Stimulated activated CD4-positive, alpha-beta T cell treated with anti-CD3 and anti-CD28 coated beads, Interleukin-2, amount 100 ng/mL, for 48 hours (primary cell): ENCODE results near the gene CYP2W1.
A peak's percentile ranks its signal among the peaks of the same experiment; 100 is the strongest.

Experiments
- DNase-seq, 2 donors: peaks; one replicate each; pipeline ENCODE4 v3.0.0-alpha.2; 2020

CYP2W1 gene

DNA sequence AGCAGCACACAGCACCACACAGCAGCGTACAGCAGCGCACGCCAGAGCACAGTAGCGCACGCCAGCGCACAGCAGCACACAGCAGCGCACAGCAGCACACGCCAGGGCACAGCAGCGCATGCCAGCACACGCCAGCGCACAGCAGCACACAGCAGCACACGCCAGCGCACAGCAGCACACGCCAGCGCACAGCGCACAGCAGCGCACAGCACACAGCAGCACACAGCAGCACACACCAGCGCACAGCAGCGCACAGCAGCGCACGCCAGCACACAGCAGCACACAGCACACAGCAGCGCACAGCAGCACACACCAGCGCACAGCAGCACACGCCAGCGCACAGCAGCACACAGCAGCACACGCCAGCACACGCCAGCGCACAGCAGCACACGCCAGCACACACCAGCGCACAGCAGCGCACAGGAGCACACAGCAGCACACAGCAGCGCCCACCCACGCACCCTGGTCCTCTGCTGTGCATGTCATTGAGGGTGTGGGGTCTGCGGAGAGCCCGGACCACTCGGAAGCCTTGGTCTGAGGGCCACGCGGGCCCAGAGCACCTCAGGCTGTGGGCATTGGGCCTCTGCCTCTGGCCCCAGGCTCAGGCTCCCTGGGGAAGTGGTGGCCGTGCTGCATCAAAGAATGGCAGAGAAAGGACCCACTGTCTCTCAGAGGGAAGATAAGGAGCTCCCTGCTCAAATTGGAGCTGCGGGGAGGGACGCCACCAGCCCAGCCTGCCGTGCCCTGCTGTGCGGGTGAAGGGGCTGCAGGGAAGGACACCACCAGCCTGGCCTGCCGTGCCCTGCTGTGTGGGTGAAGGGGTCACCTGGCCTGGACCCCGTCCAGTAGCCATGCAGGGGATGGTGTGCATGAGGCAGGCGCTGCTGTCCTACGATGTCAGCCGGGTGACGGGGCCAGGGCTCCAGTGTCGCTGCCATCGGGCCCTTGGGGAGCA is 33.9 kb downstream of the CYP2W1 start:
- DNase-seq: no peak

DNA sequence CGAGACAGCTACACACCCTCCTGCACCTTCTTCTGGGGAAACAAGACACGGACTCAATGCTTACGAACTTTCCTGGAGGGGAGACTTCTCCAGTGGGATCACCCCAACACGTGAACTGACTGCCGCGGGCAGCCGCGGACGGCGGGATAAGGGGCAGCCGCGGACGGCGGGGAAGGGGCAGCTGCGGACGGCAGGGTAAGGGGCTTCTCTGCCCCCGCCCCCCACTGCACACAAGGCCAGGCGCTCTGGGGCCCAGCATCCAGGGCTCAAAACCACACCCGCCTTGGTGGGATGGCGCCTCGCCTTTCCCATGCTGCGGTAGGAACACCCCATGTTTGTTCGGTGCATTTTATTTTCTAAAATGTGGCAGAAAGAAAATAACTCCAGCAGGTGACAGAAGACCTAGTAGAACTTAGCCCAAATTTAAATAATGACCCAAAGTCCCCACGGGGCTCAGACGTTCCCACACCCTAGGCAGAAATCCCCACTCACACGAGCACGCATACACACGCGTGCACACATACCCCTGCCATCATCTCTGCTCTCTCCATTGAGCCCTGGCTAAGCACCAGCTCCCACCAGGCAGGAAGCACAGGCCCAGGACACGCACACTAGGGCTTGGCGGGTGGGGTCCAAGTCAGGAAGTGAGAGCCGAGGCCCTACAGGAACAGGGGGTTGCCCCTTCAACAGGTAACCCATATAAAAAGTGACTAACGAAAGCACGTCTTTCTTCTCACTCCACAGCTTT is 34.8 kb downstream of the CYP2W1 start:
- DNase-seq: no peak

DNA sequence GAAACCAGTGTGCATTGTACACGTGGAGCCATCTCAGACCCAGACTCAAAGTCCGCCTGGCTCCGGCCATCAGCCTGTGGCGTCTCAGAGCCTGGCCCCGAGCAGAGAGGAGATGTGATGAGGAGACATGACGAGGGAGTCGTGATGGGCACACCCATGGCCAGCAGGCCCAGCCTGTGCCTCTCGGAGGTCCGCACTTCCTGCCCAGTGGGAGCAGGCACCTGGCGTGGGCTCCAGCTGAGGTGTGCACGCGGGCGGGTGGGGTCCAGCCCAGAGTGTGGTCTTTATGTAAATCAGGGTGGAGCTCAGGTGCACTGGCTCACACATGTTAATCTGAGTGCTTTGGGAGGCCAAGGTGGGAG is 35.3 kb downstream of the CYP2W1 start:
- no peak for DNase-seq

DNA sequence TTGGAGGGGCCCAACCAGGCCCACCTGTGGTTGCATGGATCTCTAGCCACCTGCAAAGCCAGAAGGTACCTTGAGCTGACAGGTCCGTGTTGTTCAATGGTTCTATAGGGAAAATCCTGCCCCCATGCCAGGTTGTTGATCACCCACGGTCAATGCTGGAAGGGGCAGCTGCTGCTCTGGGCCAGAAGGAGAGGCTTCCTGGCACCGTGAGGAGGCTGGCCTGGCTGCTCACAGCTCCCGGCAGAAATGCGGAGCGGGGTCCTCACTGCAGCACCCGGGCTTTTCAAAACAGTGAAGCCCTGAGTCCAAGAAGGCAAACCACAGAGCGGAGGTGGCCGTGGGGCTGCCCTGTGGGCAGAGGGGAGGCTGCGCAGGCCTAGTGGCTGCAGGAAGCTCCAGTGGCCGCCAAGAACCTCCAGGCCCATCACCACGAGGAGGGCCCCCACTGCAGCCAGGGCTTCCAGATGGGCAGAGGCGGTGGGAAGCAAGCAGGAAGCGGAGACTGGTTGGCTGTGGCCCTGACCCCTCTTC is 36.3 kb downstream of the CYP2W1 start:
- no peak for DNase-seq

DNA sequence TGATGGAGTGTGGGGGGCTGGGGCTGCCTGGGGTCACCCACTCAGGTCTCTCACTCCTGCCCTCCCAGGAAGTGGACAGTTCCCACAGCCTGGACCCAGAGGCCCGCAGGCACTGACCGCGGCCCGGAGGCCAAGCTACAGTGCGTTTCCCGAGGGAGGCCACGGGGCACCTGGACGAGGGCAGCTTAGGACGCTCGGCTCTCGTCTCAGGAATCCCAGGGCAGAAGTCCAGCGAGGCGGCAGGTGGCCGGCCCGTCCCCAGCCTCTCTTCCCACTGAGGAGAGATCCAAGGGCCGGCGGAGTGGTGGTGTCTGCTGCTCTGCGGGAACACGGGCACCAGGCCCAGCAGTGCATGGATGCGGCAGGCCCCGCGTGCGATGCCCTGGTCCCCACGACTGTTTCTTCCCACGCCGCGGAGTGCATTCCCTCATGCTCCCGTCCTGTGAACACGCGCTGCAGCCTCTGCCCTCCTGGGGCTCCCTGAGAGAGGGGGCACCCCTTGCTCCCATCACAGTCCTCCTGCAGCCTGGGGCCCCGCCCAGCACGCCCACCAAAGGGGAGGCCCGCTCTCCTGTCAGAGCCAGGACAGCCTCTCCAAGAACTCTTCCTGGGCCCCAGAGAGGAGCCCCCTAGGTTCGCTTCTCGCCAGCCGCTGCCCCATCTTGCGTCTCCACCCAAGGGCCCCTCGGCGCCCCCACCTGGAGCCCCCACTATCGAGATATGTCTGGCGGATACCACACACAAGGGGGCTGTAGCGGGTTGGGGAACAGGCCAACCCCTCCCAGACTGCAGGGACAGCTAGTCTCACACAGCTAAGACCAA is 37.0 kb downstream of the CYP2W1 start:
- DNase-seq: no peak

DNA sequence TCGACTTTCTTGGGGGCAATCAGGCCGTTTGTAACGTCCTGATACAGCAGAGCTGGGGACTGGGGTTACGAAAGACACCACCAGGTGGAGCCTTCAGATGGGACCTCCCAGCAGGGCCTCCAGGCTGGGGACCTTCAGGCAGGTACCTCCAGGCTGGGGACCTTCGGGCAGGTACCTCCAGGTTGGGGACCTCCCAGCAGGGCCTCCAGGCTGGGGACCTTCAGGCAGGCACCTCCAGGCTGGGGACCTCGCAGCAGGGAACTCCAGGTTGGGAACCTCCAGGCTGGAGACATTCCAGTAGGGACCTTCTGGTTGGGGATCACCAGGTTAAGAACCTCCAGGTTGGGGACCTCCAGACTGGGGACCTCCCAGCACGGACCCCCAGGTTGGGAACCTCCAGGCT is 37.9 kb downstream of the CYP2W1 start:
- DNase-seq: no peak

DNA sequence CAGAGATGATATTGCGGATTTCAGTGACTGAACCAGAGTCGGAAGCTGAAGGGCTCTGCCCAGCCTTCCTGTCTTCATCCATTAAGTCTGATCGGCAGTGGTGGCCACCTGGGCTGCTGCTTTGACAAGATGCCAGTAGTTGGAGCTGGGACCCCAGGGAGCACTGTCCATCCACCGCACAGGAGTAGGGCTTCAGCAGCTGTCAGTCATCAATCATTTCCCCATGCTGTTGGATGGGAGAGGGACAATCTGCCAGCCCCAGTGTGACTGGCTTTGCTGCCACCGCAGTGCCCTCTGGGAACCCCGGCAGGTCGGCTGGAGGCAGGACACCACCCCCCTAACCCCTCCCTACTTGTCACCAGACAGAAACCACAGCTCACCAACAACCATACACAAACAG is 38.4 kb downstream of the CYP2W1 start:
- no peak for DNase-seq

DNA sequence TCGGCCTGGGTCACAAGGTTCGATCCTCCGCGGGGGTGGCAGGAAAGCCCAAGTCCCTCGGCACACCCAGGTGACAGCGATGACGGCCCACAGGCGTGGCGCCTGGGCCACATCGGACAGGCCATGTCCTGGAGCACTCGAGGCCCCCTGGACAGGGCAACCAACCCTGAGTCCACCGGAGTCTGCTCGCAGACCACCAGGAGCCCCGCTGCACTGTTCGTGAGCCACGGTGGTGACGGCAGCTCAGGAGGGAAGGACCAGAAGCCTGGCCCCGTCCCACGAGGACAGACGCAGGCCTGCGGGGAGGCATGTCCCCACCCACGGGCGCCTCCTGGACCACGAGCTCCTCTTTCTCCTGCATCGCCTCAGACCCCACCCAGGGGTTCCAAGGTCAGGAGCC is 39.0 kb downstream of the CYP2W1 start:
- DNase-seq: no peak

DNA sequence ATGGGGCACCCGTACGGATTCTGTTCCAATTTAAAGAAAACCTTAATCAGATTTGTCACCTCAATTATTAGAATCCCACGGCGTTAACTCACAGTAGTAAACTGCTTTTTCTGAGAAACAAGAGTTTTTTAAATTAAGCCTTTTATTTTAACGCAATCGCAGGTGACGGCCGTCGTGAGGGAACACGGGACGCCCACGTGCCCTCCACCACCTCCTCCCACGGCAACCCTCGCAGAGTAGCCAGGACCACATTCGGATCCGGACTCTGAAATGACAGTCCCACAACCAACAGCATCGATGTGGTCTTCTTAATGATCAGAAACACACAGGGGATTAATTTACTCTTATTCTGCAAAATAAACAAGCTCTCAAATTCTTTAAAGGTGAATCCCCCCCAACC is 39.4 kb downstream of the CYP2W1 start:
- DNase-seq: no peak

DNA sequence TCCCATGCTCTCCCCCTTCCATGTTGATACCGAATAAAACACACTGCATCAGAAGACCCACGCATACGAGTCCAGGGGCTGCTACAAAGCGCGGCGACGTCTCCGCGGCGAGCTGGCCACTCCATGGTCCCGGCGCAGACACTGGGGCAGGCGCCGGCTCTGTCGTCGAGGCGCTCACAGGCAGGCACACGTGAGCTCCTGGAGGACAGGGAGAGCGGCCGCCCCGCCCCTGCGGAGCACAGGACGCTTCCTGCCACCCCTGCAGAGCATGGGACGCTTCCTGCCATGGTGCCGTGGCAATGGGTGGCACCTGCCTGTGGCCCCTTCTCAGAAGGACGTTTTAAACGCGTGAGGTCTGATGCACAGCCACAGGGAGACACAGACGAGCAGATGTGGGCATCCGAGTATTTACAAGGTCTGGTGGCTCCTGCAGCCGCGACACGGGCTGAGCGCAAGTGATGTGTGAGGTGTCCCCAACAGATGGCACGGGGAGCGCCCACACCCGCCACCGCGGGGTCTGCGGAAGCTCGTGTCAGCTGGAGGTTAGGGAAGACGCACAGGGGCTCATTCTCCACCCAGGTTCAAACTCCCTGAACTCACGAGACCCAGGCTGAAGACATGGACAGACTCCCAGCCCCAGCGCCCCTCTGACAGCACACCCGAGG is 40.0 kb downstream of the CYP2W1 start:
- no peak for DNase-seq

DNA sequence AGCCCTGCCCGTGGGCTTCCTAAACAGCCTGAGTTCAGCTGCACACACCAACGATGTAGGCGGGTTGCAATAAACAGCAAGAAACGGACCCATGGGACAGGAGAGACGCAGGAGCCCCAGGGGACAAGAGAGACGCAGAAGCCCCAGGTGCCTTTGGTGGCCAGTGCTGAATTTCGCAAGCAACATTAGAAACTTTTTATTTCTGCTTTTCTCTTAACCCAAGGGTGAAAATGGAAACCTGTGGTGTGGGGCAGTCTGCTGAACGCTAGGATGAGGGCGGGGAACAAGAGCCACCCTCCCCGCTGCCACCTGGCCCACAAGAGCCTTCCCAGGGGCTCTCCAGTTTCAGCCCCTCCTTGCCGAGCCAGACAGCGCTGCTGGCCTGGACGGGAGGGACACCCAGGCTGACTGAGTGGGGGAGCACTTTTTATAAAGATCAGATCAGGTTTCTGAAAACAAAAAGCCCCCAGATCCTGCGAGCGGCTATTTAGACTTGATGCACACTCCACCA is 41.4 kb downstream of the CYP2W1 start:
- no peak for DNase-seq

DNA sequence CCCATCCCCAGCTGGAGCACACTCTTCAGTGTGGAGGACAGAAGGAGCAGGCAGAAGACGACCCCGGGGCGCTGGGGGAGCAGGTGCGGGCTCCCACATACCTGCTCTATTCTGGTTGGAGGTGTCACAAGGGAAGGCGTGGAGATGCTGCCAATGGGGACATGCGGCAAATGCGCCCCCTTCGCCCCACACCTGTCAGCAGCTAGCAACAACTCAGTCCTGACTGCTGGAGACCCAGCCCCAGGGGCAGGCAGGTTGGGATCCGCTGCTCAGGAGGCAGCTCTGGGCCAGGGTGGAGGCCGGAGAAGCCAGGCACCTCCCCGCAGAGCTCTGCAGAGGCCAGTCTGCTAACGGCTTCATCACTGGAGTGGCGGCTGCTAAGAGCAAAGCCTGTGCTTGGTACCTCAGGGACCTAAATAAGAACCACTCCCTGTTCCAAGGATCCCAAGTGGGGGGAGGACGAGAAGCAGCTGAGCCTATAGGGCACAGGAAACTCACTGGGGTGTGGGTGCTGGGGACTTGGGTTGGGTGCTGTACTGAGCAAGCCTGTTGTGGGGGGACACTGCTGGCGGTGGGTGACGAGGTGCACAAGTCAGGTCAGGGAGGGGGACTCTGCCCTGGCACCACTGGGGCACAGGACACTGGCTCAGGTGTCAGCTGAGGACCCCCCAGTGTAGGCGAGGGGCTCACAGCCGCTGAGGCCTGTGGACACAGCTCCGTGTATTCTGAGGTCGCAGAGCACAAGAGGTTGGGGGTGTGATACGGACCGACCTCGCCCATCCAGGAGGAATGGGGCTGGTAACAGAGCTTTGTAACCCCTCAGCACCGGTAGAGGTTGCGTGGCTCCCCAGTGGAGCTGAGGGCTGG is 42.1 kb downstream of the CYP2W1 start:
- no peak for DNase-seq

DNA sequence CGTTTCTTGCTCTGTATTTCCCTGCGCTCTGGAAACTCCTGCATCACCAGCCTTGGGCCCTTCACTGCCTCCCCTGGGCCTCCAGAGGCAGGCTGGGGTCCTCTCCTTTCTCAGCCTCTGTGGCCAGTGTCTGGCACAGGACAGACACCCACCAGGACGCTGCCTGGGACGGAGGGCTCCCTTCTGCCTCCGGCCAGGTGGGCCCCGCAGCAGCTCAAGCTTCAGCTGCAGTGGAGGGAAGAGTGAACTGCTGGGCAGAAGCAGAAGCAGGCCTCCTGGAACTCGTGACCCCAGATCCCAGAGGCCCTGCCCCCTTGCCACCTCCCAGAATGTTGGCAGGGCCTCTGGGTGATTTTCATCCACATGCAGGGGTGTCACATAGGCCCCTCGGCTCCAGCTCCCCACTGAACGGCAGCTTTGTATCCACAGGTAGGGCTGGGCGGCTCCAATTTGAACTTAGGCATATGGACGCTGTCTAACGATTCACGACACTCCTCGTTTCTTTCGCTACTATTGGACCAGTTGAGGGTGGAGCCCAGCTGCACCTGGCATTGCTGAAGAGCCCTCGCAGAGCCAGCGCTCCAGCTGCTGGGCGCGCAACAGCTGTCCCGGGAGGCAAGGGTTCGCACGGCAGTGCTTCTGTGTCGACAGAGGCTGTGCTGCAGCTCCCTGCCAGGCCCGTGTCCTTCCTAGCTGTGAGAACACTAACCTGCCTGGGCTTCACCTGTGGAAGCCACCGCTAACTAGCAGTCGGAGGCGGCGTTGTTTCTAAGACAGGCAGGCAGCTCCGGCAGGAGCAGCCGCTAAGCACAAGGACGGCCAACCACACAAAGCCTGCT is 43.0 kb downstream of the CYP2W1 start:
- no peak for DNase-seq

DNA sequence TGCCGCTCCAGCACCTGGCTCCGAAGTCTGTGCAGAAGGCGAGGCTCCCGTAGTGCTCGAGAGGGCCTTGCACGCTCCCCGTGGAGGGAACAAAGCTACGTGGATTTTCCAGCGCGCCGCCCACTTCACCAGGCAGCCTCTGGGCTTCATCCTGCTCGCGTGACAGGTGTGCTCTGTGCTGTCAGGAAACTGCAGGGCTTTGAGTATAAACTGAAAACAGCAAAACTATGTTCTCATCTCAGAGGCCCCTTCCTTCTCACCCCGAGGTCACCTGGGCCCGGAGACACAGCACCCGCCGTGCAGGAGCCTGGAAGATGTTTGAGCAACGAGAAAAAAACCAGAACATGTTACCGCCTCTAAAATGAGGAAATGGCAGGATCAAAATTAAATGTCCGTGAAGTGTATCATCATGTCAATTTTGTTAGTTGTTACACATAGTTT is 43.8 kb downstream of the CYP2W1 start:
- no peak for DNase-seq

DNA sequence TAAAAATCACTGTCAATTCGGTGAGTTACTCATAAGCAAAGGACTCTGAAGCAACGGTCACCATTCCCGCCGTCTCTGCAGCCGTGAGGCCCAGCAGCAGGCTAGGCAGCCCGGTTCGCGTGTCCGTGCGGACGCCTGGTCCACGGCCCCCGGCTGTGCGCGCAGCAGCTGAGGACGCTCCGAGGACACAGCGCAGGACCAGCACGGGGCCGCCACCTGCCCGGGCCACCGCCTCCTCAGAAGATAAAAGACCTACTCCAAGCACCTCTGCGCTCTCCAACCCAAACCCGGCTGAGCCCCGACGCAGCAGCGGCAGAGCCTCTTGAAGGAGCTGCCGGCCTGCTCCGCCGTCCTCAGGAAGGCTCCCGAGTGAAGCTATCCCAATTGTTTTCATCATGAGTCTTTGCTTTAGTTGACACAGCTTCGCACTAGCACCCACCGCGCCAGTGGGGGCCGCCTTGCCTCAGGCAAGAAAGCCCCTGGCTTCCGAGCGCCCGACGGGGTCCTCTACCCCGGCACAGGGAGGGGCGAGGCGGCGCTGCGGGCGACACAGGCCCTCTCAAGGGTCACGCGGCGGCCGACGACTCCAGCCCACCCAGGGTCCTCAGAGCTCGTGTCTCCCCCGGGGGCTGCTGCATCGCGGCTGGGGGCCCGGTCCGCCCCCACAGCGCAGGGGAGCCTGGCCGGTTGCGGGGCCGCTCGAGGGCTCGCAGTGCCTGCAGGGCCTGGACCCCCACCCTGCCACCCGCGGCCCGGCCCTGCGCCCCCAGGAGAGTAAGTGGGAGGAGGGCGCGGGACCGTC is 44.5 kb downstream of the CYP2W1 start:
- DNase-seq: no peak

DNA sequence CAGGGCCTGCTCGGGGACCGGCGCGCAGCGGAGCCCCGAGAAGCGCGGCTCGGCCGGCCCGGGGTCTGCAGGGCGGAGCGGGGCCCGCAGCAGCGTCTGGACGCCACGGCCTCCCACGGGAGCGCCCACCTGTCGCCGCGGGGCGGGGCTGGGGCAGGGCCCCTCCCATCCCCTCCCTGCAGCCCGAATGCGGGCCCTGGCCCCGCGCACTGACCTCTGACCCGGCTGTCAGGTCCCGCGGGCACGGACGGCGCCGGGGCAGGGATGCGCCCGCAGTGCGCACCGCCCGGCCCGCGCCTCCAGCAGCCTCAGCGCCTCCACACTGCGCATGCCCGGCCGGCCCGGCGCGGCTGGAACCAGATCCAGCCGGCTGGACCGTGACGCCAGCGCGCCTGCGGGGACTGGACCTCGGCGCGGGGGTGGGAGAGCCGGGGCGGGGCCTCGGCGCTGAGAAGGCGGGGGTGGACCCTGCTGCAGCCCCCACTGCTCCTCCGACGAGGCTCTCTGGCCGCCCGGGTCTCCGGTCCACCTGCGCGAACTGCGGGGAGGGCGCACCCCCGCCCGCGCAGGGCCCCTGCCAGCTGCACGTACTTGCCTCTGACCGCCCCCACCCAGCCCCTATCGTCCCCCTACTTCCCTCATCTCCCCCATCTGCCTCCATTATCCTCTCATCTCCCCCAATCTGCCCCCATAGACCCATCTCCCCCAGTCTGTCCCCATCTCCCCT is 45.2 kb downstream of the CYP2W1 start:
- DNase-seq: peak; percentile 78 to 82

DNA sequence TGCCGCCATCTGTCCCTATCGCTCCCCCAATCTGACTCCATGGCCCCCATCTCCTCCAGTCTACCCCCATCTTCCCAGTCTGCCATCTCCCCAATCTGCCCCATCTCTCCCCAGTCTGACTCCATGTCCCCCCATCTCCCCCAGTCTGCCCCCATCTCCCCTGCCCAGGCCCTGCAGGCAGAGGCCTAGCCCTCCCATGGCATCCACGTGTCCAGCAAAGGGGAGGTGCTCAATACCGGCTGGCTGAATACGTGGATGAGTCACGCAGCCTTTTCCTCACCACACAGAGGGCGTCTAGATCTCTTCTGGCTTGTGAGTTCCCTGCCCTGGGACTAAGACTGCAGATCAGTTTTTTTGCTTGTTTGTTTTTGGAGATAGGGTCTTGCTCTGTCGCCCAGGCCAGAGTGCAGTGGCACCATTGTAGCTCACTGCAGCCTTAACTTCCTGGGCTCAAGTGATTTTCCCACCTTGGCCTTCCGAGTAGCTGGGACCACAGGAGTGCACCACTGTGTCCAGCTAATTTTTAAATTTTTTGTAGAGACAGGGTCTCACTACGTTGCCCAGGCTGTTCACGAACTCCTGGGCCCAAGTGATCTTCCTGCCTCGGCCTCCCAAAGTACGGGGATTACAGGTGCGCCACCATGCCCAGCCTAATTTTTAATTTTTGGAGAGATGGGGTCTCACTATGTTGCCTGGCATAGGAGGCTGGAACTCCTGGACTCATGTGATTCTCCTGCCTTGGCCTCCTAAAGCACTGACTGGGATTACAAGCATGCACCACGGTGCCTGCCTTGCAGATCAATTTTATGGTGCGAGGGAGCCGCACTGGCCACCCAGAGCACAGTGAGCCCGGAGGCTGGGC is 46.0 kb downstream of the CYP2W1 start:
- DNase-seq: peak; percentile 37 to 54
